GM23248 (cell line): Measurements from ENCODE around the gene CUX1.

Source experiments
- EZH2 ChIP-seq: fragments of 200-600 bp; sonication (generic); IDR thresholded peaks from 2 replicates; pipeline ENCODE4 v1.6.1; 2018; ENCODE audit warnings: antibody characterized with exemption, mild to moderate bottlenecking; ENCODE audit not compliant: insufficient read depth, poor library complexity, severe bottlenecking
- EZH2phosphoT487 ChIP-seq: fragments of 200-600 bp; sonication (generic); IDR thresholded peaks from 2 replicates; pipeline ENCODE4 v1.6.1; 2018; ENCODE audit warnings: antibody characterized with exemption, moderate library complexity, mild to moderate bottlenecking, low read depth; ENCODE audit not compliant: insufficient read depth

DNA sequence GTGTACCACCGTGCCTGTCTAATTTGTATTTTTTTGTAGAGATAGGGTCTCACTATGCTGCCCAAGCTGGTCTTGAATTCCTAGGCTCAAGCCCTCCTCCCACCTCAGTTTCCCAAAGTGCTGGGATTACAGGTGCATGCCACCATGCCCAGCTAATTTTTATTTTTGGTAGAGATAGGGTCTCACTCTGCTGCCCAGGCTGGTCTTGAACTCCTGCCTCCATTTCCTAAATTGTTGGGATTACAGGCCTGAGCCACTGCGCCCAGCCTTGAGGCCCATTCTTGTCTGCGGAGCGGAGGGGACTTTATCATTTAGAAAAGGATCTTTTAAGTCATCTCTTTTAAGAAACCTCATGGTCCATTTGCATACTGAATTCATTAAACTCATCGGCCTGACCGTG lies 247.8 kb downstream of the CUX1 start:
- TF ChIP-seq EZH2 (no peak), EZH2phosphoT487 (no peak)
